Keratinocyte (primary cell): ENCODE data around the gene HSFX2.

Source experiments
- EZH2 ChIP-seq: IDR thresholded peaks from one replicate; pipeline ENCODE4 v1.6.1; 2012; ENCODE audit warnings: inconsistent platforms, mild to moderate bottlenecking, low read length, moderate library complexity
- TF ChIP-seq, protein P1 (sequence below), 3 experiments: IDR thresholded peaks in 1 of 3; conservative IDR thresholded peaks in 1 of 3; optimal IDR thresholded peaks in 1 of 3; 2 replicates in 2 of 3; 3 replicates in 1 of 3; pipeline versions ENCODE3 to v1.5.1; 2011; ENCODE audit warnings: low read length in 3 of 3, mild to moderate bottlenecking in 3 of 3, moderate library complexity in 2 of 3, control low read depth in 1 of 3, inconsistent platforms in 1 of 3; ENCODE audit not compliant: insufficient read depth in 2 of 3; ENCODE audit errors: extremely low read depth in 1 of 3

DNA sequence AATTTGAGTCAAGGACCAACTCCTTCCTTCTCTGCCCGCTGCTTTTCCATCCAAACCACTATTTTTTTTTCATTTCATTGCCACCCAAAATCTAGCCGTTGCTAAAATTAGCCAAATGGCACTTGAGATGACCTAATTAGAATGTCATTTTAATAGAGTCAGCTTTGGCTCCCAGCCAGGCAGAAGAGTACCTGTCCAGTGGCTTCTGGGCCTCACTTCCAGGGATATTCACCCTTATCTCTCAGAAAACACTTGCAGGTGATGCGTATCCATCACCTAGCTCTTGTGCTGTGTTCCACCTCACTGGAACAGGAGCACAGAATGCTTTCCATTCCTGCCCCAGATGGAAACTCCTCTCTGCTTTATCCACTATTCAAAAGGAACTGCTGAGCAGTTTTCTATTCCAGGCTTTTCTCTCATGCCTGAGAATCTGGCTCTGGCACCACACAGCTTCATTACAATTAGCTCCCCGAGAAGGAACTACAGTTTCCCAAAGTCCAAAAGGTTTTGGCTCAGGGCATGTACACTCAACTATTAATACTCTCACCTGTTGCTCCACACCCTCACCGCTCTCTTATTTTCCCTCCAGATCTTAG, 26.3 kb downstream of the HSFX2 start:
- TF ChIP-seq, protein P1, sequence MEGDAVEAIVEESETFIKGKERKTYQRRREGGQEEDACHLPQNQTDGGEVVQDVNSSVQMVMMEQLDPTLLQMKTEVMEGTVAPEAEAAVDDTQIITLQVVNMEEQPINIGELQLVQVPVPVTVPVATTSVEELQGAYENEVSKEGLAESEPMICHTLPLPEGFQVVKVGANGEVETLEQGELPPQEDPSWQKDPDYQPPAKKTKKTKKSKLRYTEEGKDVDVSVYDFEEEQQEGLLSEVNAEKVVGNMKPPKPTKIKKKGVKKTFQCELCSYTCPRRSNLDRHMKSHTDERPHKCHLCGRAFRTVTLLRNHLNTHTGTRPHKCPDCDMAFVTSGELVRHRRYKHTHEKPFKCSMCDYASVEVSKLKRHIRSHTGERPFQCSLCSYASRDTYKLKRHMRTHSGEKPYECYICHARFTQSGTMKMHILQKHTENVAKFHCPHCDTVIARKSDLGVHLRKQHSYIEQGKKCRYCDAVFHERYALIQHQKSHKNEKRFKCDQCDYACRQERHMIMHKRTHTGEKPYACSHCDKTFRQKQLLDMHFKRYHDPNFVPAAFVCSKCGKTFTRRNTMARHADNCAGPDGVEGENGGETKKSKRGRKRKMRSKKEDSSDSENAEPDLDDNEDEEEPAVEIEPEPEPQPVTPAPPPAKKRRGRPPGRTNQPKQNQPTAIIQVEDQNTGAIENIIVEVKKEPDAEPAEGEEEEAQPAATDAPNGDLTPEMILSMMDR (optimal IDR thresholded peaks at IDR 0.05 in 1 of 3, IDR thresholded peaks at IDR 0.05 in 1 of 3, conservative IDR thresholded peaks at IDR 0.05 in 1 of 3; ENCODE audit: extremely low read depth in 1 of 3, insufficient read depth in 2 of 3, low read length in 3 of 3): no peak
- TF ChIP-seq EZH2: no peak
